ENCODE measurements around the gene CDCA7L.

The CDCA7L gene

DNA sequence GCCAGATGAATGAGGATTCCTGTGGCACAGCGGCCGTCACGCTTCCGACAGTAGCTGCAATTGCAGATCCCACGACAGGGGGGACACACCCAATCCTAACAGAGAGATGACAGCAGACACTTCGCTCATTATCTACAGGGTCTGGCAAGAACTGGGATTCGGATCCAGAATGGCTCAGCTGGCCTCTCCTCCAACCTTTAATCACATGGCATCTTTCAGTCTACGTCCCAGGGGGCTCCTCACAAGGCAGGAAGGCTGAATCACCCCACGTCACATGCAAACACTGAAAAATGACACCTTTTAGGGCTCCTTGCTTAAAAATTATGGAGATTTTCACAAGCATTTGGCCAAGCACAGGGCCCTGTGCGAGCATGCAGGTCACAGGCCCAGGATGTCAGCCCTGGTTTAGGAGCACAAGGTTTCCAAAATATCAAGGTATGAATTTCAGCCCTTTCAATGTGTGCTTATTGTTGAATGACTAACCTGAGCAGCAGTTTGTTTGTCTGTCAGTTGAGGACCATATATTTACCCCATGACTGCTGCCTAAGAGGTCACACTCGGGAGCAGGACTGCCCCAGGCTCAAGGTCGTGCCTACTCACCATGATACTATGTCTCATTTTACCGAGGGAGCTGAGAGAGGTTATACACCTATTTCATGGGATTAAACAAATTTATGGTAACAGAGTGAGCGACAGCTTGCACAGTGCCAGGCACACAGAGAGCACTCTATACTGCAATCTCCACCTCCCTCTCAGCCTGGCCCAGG, 42.5 kb downstream of the CDCA7L start:
- TF ChIP-seq, protein P1, sequence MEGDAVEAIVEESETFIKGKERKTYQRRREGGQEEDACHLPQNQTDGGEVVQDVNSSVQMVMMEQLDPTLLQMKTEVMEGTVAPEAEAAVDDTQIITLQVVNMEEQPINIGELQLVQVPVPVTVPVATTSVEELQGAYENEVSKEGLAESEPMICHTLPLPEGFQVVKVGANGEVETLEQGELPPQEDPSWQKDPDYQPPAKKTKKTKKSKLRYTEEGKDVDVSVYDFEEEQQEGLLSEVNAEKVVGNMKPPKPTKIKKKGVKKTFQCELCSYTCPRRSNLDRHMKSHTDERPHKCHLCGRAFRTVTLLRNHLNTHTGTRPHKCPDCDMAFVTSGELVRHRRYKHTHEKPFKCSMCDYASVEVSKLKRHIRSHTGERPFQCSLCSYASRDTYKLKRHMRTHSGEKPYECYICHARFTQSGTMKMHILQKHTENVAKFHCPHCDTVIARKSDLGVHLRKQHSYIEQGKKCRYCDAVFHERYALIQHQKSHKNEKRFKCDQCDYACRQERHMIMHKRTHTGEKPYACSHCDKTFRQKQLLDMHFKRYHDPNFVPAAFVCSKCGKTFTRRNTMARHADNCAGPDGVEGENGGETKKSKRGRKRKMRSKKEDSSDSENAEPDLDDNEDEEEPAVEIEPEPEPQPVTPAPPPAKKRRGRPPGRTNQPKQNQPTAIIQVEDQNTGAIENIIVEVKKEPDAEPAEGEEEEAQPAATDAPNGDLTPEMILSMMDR (IDR thresholded peaks at IDR 0.05; ENCODE audit: insufficient read depth, low read length, poor library complexity, severe bottlenecking), result no peak
- no peak for TF ChIP-seq EZH2phosphoT487 (conservative IDR thresholded peaks at IDR 0.05; ENCODE audit: low read length)
- H3K27me3 ChIP-seq (ENCODE audit: low read length), result no peaks in the 10 kb centered on the region
- H3K9me2 ChIP-seq (replicated peaks; ENCODE audit: insufficient read depth, low read length), result no peaks in the 10 kb centered on the region
- no peaks in the 10 kb centered on the region for H3K79me2 ChIP-seq (ENCODE audit: insufficient read depth, low read length)
- no peak overlapping the region for H3K4me3 ChIP-seq (ENCODE audit: insufficient read depth, low read length, poor library complexity, severe bottlenecking)
- H4K20me1 ChIP-seq (ENCODE audit: low read depth, low read length), result no peaks in the 10 kb centered on the region
- H3K9ac ChIP-seq (ENCODE audit: low read length), result no peak overlapping the region
- H2AFZ ChIP-seq (ENCODE audit: low read depth, low read length, severe bottlenecking), result no peak overlapping the region
- H3K27ac ChIP-seq (ENCODE audit: low read depth, low read length), result no peak overlapping the region
- H3K9me3 ChIP-seq (ENCODE audit: insufficient read depth, low read length), result no peaks in the 10 kb centered on the region
- H3F3A ChIP-seq (ENCODE audit: insufficient read depth), result no peaks in the 10 kb centered on the region
- H3K36me3 ChIP-seq (ENCODE audit: low read length), result peaks cover 23% of the 10 kb centered on the region
- no peak overlapping the region for H3K4me2 ChIP-seq (ENCODE audit: low read depth, low read length, poor library complexity, severe bottlenecking)

DNA sequence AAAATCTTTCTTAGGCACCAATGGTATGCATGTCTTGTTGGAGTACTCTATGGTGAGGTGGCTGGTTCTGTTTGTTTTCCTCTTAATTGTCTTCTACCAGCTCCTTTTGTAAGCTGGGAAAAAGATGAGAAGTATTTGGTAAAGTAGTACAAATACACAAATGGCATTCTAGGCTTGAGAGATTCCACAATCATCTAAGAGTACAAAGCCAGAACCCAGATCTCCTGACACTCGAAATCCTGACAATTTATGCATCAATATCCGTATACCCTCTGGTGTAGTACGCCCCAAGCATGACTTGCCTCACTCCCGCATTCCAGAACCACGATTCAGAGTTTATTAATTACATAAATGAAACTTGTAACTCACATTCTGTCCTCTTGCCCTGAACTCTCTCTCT, 43.5 kb downstream of the CDCA7L start:
- Histone ChIP-seq H3F3A (ENCODE audit: insufficient read depth) (no peaks in the 10 kb centered on the region), H3K9ac (ENCODE audit: low read length) (no peak overlapping the region), H3K27me3 (ENCODE audit: low read length) (no peaks in the 10 kb centered on the region), H3K79me2 (ENCODE audit: insufficient read depth, low read length) (no peaks in the 10 kb centered on the region), H3K9me3 (ENCODE audit: insufficient read depth, low read length) (no peaks in the 10 kb centered on the region), H3K4me2 (ENCODE audit: low read depth, low read length, poor library complexity, severe bottlenecking) (no peak overlapping the region), H3K36me3 (ENCODE audit: low read length) (peaks cover 22% of the 10 kb centered on the region), H3K27ac (ENCODE audit: low read depth, low read length) (no peak overlapping the region), H3K4me3 (ENCODE audit: insufficient read depth, low read length, poor library complexity, severe bottlenecking) (no peak overlapping the region), H3K9me2 (replicated peaks; ENCODE audit: insufficient read depth, low read length) (no peaks in the 10 kb centered on the region), H4K20me1 (ENCODE audit: low read depth, low read length) (no peaks in the 10 kb centered on the region), H2AFZ (ENCODE audit: low read depth, low read length, severe bottlenecking) (no peak overlapping the region)
- no peak for TF ChIP-seq EZH2phosphoT487 (conservative IDR thresholded peaks at IDR 0.05; ENCODE audit: low read length)

DNA sequence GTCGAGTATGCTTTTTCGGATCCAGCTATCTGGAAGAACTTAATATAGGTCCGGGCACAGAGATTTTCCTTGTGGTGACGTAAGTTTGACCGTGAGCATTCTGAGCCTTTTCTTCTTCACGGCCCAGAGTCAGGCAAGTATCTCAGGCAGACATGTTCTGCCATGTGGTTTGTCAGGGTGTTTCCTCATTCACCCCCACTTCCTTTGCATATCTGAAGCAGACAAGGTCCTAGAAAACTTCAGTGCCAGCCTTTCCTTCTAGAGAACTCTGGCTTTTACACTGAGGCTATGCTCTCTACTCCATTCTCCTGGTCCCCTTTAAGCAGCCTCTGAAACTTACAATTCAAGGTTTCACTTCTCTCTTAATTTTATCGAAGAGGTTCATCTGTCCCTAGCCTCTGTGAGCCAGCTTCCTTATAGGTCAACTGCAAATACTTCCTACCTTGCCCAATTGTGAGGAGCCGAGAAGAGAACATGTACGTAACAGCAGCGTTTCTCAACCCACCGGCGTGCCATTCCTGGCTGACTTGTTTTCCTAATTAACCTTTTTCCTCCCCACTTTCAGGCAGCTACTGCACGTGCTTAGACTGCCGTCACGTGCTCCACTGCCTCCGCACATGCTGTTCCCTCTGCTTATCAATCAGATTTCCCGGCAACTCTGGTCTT, 47.3 kb downstream of the CDCA7L start:
- Histone ChIP-seq H3K36me3 (ENCODE audit: low read length) (peaks cover 5% of the 10 kb centered on the region), H3K79me2 (ENCODE audit: insufficient read depth, low read length) (no peaks in the 10 kb centered on the region), H2AFZ (ENCODE audit: low read depth, low read length, severe bottlenecking) (no peak overlapping the region)

More for the DNA sequence above, 47.3 kb downstream of the CDCA7L start:
- Histone ChIP-seq H3K9ac (ENCODE audit: low read length) (no peak overlapping the region), H3F3A (ENCODE audit: insufficient read depth) (no peaks in the 10 kb centered on the region), H4K20me1 (ENCODE audit: low read depth, low read length) (no peaks in the 10 kb centered on the region), H3K4me2 (ENCODE audit: low read depth, low read length, poor library complexity, severe bottlenecking) (no peak overlapping the region), H3K27me3 (ENCODE audit: low read length) (no peaks in the 10 kb centered on the region), H3K4me3 (ENCODE audit: insufficient read depth, low read length, poor library complexity, severe bottlenecking) (no peak overlapping the region), H3K9me2 (replicated peaks; ENCODE audit: insufficient read depth, low read length) (no peaks in the 10 kb centered on the region), H3K9me3 (ENCODE audit: insufficient read depth, low read length) (no peaks in the 10 kb centered on the region), H3K27ac (ENCODE audit: low read depth, low read length) (no peak overlapping the region)
- TF ChIP-seq, protein P1 (IDR thresholded peaks at IDR 0.05; ENCODE audit: insufficient read depth, low read length, poor library complexity, severe bottlenecking), result no peak
- TF ChIP-seq EZH2phosphoT487 (conservative IDR thresholded peaks at IDR 0.05; ENCODE audit: low read length), result no peak
